ENCODE results near the gene CDADC1.
"Not testable (repeated sequence)": the region's sequence is repeated elsewhere in the genome, so short reads cannot be mapped to it uniquely, and the experiment has no call there.

The CDADC1 gene

DNA sequence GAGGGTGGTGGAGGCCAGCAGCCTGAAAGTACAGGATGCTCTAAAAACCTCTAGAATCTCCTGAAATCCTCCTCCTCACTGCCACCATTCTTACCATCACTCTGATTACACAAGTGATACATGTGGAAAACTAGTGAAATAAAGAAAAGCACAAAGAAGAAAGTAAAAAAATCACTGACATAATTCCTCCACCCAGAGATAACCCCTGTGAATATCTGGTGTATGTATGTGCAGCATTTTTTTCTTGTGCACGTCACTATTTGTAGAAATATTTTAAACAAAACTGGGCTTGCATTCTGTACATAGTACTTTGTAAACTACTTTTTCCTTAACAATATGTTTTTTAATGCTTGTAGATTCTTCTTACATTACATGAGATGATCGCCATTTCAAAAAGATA is 73.2 kb downstream of the CDADC1 start:
- TF ChIP-seq, protein P1, sequence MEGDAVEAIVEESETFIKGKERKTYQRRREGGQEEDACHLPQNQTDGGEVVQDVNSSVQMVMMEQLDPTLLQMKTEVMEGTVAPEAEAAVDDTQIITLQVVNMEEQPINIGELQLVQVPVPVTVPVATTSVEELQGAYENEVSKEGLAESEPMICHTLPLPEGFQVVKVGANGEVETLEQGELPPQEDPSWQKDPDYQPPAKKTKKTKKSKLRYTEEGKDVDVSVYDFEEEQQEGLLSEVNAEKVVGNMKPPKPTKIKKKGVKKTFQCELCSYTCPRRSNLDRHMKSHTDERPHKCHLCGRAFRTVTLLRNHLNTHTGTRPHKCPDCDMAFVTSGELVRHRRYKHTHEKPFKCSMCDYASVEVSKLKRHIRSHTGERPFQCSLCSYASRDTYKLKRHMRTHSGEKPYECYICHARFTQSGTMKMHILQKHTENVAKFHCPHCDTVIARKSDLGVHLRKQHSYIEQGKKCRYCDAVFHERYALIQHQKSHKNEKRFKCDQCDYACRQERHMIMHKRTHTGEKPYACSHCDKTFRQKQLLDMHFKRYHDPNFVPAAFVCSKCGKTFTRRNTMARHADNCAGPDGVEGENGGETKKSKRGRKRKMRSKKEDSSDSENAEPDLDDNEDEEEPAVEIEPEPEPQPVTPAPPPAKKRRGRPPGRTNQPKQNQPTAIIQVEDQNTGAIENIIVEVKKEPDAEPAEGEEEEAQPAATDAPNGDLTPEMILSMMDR (IDR thresholded peaks at IDR 0.05; ENCODE audit: borderline replicate concordance, insufficient read depth, low read depth, low read length) = no peak
- no peak overlapping the region for H3K4me3 ChIP-seq (ENCODE audit: low read depth, low read length)

DNA sequence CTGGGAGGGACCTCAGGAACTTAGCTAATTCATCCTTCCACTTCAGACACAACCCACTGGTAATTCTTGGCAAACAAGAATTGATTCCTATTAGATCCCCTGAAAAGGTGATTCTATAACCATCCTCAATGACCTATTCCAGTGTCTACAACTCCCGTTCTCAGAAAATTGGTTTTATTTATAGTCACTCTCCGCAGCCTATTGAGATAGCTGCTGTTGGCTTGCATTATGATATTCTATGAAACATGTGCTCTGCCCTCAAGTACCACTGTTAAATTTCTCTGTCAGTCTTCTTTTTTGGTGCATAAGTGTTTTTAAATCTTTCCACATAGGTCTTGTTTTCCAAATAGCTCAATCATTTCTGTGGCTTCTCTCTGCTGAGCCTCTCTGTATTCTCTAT is 75.0 kb downstream of the CDADC1 start:
- TF ChIP-seq, protein P1 (IDR thresholded peaks at IDR 0.05; ENCODE audit: borderline replicate concordance, insufficient read depth, low read depth, low read length) = no peak
- no peak overlapping the region for H3K4me3 ChIP-seq (ENCODE audit: low read depth, low read length)

DNA sequence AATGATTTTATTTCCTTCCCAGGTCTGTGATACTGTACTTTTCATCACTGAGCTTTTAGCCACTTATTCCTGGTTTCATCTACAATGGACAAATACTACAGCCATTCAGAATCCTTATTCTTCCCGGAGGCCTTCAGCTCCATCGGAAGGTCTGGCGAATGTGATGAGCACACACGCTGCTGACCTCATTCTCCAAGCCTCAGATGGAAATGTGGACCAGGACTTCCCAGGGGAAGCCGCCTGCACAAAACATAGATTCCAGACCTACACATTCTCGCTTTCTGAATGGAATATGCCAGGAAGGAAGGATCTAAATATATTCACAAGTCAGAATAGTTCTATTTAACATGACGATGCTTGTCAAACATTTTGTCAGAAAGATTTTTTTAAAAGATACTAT is 75.6 kb downstream of the CDADC1 start:
- H3K4me3 ChIP-seq (ENCODE audit: low read depth, low read length) = no peak overlapping the region
- TF ChIP-seq, protein P1 (IDR thresholded peaks at IDR 0.05; ENCODE audit: borderline replicate concordance, insufficient read depth, low read depth, low read length) = no peak

DNA sequence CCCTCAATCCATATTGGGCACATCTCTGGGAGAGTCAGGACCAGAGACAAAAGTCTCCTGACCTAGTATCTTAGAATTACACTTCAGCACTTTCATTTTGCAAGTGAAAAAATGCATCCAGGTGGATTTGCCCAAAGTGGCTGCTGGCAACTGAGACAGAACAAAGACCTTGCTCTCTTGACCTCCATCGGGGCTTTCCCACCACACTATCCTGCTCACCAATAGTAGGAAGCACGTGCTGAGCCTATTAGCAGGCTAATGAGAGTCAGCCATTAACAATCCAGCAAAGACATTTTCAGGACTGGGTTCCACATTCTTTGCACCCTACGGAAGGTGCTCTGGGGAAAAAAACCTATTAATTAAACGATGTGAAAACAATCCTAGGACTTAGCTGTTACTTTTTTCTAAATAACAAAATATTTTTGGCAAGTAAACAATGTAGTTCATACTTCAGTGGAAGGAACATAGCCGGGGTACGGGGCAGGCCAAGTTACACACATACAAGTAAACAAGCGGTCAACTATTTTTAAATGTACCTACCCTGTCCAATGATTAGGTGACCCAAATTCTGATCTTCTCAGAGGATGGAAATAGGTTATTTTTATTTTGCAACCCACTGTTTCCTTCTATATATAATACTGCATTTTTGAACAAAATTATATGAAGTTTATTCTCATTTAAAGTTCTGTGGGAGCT is 78.6 kb downstream of the CDADC1 start:
- TF ChIP-seq, protein P1 (IDR thresholded peaks at IDR 0.05; ENCODE audit: borderline replicate concordance, insufficient read depth, low read depth, low read length) = no peak

DNA sequence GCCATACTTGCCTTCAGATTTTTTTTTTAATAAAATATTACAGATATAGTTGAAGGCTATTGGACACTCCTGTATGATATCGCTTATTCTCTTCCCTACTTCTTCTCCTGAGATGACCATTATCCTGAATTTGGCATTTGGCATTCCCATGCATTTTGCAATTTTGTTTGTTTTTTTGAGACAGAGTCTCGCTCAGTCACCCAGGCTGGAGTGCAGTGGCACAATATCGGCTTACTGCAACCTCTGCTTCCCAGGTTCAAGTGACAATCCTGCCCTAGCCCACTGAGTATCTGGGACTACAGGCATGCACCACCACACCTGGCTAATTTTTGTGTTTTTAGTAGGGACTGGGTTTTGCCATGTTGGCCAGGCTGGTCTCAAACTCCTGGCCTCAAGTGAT is 79.4 kb downstream of the CDADC1 start:
- H3K4me3 ChIP-seq (ENCODE audit: low read depth, low read length) = not testable (repeated sequence)

More for the DNA sequence above, 78.6 kb downstream of the CDADC1 start:
- no peak overlapping the region for H3K4me3 ChIP-seq (ENCODE audit: low read depth, low read length)

DNA sequence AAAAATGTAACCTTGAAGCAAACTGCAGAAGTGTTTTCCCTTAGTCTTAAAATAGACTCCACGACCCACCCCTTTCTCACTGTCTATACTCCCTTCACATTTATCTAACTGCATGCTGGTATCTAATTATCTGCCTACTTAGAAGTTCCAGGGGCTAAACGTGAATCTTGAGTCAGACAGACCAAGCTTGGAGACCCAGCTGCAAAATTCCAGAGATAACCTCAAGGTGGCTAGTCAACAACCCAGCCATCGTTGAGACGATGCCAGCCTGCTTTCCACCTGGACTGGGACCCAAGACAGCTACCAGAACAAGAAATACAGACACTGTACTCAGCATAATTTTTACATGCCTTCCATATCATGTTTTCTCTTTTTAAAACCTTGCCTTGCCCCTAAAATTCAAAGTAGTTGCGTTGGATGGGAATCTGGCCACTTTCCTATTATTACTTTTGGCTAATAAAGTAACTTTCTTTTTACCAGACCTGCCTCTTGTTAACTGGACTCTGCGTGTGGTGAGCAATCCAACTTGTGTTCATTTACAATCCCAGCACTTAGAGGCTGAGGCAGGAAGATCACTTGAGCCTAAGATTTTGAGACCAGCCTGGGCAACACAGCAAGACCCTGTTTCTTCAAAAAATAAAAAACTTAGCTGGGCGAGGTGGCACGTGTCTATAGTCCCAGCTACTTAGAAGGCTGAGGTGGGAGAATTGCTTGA is 82.3 kb downstream of the CDADC1 start:
- TF ChIP-seq, protein P1 (IDR thresholded peaks at IDR 0.05; ENCODE audit: borderline replicate concordance, insufficient read depth, low read depth, low read length) = no peak
- H3K4me3 ChIP-seq (ENCODE audit: low read depth, low read length) = no peak overlapping the region

DNA sequence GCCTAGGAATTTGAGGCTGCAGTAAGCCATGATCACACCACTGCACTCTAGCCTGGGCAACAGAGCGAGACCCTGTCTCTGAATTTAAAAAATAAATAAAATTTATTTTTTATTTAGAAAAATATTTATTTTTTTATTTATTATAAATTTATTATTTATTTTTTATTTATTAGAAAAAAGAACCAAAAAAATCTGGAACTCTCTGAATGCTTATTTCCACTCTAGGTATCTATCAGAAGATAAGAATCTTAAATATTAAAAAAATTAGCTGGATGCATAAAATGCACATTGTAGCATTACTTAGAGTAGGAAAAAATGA is 82.8 kb downstream of the CDADC1 start:
- H3K4me3 ChIP-seq (ENCODE audit: low read depth, low read length) = no peak overlapping the region
- TF ChIP-seq, protein P1 (IDR thresholded peaks at IDR 0.05; ENCODE audit: borderline replicate concordance, insufficient read depth, low read depth, low read length) = no peak
